LNCAP (cell line): Measurements from ENCODE around the gene ANAPC2.

Source experiments
- CTCF ChIP-seq: fragments of 450-650 bp; IDR thresholded peaks from 2 replicates; pipeline ENCODE4 v1.5.1; 2017; ENCODE audit warnings: mild to moderate bottlenecking

ANAPC2 gene

GRCh38 chr9:137178201-137178938 is 10.0 kb downstream of the ANAPC2 start:
- no peak for TF ChIP-seq CTCF

- peak; percentile 77 for TF ChIP-seq CTCF
Measured at GRCh38 chr9:137176302-137177182, 11.8 kb downstream of the ANAPC2 start.

- no peak for TF ChIP-seq CTCF
Measured at GRCh38 chr9:137175345-137175961, 12.9 kb downstream of the ANAPC2 start.

- TF ChIP-seq CTCF: no peak
Measured at GRCh38 chr9:137174722-137175293, 13.6 kb downstream of the ANAPC2 start.

DNA sequence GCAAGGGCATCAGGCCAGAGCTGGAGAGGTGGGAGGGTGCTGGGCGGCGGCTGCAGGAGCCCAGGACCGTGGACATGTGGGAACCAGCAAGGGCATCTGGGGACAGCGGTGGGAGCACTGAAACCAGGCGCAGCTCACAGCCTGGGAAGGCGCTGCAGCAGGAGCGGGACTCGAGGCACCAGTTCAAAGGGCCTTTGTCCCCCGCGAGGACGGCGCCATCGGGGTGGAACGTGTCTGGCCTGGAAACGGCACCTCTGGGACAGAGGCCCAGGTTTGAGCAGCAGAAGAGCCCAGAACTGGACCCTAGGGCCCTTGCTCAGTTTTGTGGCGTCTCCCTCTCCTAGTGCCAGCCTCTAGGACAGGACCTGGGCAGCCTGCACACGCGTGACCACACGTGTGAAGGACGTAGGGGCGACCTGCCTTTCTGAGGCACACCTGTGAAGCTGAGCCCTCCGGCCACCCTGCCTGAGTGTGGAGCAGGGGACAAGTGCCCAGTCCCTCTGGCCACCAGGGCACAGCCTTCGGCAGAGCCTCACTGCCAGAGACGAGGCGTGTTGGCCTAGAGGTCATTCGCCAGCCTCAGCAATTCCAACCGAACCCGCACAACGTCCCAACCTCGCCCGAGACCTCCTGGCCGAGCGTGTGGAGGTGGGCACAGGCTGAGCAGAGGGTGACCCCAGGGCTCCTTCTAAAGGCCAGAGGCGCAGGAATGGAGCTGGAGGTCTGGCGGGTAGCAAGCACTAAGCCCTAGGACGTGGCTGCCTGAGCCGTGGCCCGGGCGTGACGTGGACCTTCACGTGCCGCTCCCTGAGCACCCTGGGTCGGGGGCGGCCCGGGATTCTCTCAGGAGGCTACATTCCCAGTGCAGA is 14.3 kb downstream of the ANAPC2 start:
- TF ChIP-seq CTCF: no peak

GRCh38 chr9:137172901-137173795 is 15.2 kb downstream of the ANAPC2 start:
- no peak for TF ChIP-seq CTCF
